Activated T-helper 2 cell treated with anti-CD3 and anti-CD28 coated beads, Interferon-gamma antibody, Interleukin-2, Interleukin-4, amounts not matched to agents 10 μg/mL and 5 μg/mL and 100 μg/mL, durations not matched to agents 14 hours and 24 hours and 36 hours (primary cell): ENCODE results near the gene LNX2. TPM values are rescaled to one million over a fixed set of nuclear protein-coding genes. Genes with fewer than 3 reads are reported as not detected.

Source experiments
- DNase-seq: peaks from one replicate; pipeline ENCODE4 v3.0.0; 2021; ENCODE audit warnings: low spot score
- H3K27ac Mint-ChIP-seq: one replicate; pipeline ENCODE4 v1.8.0; 2021; ENCODE audit warnings: mixed read lengths
- H3K27me3 Mint-ChIP-seq: one replicate; pipeline ENCODE4 v1.8.0; 2021; ENCODE audit warnings: low read depth, mixed read lengths
- H3K36me3 Mint-ChIP-seq: one replicate; pipeline ENCODE4 v1.8.0; 2021; ENCODE audit warnings: low read depth, mixed read lengths
- H3K4me1 Mint-ChIP-seq: one replicate; pipeline ENCODE4 v1.8.0; 2021; ENCODE audit warnings: low read depth, mixed read lengths
- H3K4me3 Mint-ChIP-seq: one replicate; pipeline ENCODE4 v1.8.0; 2021; ENCODE audit warnings: low read depth, mild to moderate bottlenecking, moderate library complexity, mixed read lengths
- H3K9me3 Mint-ChIP-seq: one replicate; pipeline ENCODE4 v1.8.0; 2021; ENCODE audit warnings: mixed read lengths
- intact Hi-C: fragments of 100-400 bp; cut with micrococcal nuclease; formaldehyde crosslinking; loops from one replicate; pipeline ENCODE4 v1.15.1; 2023
- total RNA-seq: library from RNA; stranded (reverse); gene quantifications from 2 replicates; pipeline ENCODE4 v1.2.3, GENCODE V29; 2022

The LNX2 gene
- total RNA-seq, 1 donor from 2014 or later, result 5.2 TPM

DNA sequence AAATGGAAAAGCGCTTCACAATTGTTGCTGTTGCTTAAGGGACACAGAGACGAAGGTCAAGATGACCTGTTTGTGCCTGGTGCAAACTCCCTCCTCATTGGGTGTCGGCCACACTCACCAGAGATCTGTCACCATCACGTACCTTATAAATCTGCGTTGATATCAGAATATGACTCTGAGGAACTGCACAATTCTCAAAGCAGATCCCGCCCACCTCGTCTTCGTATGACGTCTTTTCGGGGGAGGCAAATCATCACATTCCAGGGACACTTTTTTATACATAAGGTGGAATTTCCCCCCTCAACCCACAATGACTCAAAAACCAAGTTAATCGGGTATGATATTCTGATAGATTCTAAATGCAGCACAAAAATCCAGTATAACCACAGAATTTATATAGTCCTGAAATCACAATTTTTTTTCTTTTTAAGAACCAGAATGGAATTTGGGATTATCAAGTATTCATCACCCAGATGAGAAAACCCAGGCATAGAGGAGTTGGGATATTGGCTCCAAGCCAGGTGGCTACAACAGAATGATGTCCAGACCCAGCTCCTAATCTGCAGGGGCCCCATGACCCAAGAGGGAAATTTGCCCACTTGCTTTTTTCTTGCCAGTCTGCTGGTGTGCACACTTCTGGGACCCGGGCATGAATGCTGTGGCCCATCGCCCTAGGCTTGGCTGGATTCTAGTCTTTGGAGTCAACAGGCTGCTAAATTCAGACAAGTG lies 119.4 kb downstream of the LNX2 start:
- no peak for DNase-seq
- Mint-ChIP-seq H3K27me3 (peaks cover 3% of the 10 kb centered on the region), H3K27ac (no peak overlapping the region), H3K9me3 (no peaks in the 10 kb centered on the region), H3K4me3 (no peak overlapping the region), H3K36me3 (no peaks in the 10 kb centered on the region), H3K4me1 (no peaks in the 10 kb centered on the region)
- intact Hi-C loops, result no loop called here

DNA sequence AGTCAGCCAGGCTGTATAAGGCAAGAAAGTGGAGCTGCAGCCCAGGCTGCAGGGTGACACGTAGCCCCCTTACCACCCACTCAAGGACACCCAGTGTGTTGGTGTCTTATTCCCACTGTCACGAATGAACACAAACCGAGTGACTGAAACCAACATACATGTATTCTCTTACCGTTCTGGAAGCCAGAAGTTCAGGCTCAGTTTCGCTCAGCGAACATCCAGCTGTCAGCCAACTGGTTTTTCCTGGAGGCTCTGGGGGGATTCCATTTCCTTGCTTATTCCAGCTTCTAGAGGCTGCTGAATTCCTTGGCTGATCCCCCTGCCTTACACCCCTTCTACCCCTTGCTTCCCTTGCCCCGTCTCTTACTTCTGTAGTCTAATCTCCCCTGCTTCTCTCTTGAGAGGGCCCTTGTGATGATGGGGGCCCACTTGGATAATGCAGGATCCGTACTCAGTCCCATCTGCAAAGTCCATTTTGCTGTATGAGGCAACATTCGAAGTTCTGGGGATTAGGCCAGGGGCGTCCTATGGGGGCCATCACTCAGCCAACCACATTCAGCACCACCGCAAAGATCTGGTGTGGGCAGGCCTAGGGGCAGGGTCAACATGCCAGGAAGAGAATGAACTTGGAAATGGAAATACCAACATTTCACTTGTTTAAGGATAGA lies 122.6 kb downstream of the LNX2 start:
- Mint-ChIP-seq H3K36me3 (no peaks in the 10 kb centered on the region), H3K4me1 (no peaks in the 10 kb centered on the region), H3K27me3 (peaks cover 2% of the 10 kb centered on the region), H3K9me3 (no peaks in the 10 kb centered on the region), H3K27ac (no peak overlapping the region), H3K4me3 (no peak overlapping the region)
- DNase-seq, result no peak
- intact Hi-C loops, result no loop called here

DNA sequence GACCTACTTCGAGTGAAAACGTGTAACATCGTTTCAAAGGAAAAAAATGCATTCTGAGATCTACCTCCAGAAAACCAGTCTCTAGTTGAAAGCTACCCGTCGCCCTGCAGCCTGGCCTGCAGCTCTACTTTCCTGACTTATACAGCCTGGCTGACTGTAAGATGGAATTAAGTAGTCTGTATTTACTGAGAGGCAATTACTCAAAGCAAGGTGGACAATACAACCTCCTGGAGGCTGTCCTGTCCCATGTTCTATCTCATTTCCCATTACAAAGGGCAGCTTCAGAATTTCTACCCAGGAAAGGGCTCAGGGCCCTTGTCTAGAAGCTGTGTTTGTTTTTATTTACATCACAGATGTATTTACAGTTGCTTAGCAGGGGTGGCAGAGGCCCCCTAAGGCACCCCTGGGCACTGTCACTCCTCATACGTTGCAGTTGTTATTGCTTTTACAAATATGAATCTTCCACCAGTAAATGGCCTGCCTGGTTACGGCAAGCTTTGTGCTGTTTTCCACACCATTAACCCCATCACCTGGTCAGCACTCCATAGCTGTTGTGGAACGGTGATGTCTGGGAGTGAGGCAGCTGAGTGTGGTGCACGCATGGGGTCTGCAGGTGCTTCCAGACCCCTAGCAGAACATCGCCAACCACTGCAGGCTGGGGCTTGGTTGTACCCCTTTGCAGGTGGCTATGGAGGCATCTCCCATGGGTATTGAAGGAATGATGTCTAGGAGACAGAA lies 123.6 kb downstream of the LNX2 start:
- Mint-ChIP-seq H3K36me3 (no peaks in the 10 kb centered on the region), H3K9me3 (no peaks in the 10 kb centered on the region), H3K27ac (no peak overlapping the region), H3K4me3 (no peak overlapping the region), H3K27me3 (peaks cover 2% of the 10 kb centered on the region), H3K4me1 (no peaks in the 10 kb centered on the region)
- intact Hi-C loops, result no loop called here
- DNase-seq, result no peak

DNA sequence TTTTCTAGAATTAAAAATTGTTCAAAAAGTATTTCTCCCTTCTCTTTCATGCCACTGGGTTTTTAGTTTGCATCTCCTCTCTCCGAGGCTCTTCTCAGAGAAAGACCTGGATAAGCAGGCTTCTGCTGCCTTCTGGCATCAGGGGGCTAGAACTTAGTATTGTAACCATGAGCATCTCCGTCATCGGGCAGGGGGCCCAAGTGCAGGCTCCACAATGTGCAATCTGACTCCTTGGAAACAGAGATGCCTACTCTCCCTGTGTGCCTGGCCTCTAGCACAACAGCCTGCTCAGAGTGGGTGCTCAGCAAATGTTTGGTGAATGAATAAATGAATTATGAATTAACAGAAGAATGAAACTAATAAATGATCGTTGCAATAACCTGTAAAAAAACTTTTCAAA lies 124.3 kb downstream of the LNX2 start:
- DNase-seq, result no peak
- no peak overlapping the region for H3K4me3 Mint-ChIP-seq
- no peaks in the 10 kb centered on the region for H3K9me3 Mint-ChIP-seq
- H3K27ac Mint-ChIP-seq, result no peak overlapping the region
- H3K4me1 Mint-ChIP-seq, result no peaks in the 10 kb centered on the region
- H3K27me3 Mint-ChIP-seq, result peaks cover 2% of the 10 kb centered on the region
- intact Hi-C loops, result no loop called here
- no peaks in the 10 kb centered on the region for H3K36me3 Mint-ChIP-seq

Other genes starting within 250 kb of the LNX2 start
- gene GTF3A, start 195.9 kb downstream of the LNX2 start, total RNA-seq, result 251 and 253 TPM in 2 replicates
- gene MTIF3, start 170.0 kb downstream of the LNX2 start, total RNA-seq, result 25.0 and 32.0 TPM in 2 replicates
- gene POLR1D, start 1.4 kb upstream of the LNX2 start, total RNA-seq, result 124 and 127 TPM in 2 replicates
- not detected in 2 replicates for gene GSX1, start 172.0 kb upstream of the LNX2 start, total RNA-seq